HCT116 (cell line): Measurements from ENCODE around the gene EML3.

Experiments
- EGR1 ChIP-seq: IDR thresholded peaks from 2 replicates; pipeline ENCODE4 v1.6.1; 2012; ENCODE audit warnings: low read depth
- POLR2AphosphoS5 ChIP-seq: IDR thresholded peaks from 2 replicates; pipeline ENCODE4 v1.6.1; 2011; ENCODE audit warnings: mild to moderate bottlenecking, low read depth, low read length, moderate library complexity
- SP1 ChIP-seq: IDR thresholded peaks from 2 replicates; pipeline ENCODE4 v1.6.1; 2012; ENCODE audit warnings: low read depth
- SRF ChIP-seq: IDR thresholded peaks from 2 replicates; pipeline ENCODE4 v1.6.1; 2012; ENCODE audit warnings: low read depth
- TF ChIP-seq, protein P1 (sequence below), 3 experiments: fragments of 200-600 bp in 1 of 3; sonication (generic) in 1 of 3; IDR thresholded peaks in 2 of 3; conservative IDR thresholded peaks in 1 of 3; 2 replicates each; pipeline ENCODE4 v1.5.1; 2012 to 2017; ENCODE audit warnings: low read depth in 2 of 3, low read length in 2 of 3, antibody characterized with exemption in 1 of 3, borderline replicate concordance in 1 of 3, control low read depth in 1 of 3, mild to moderate bottlenecking in 1 of 3, mixed read lengths in 1 of 3, mixed run types in 1 of 3, moderate library complexity in 1 of 3; ENCODE audit not compliant: insufficient read depth in 1 of 3
- TF ChIP-seq, protein P2 (sequence below): IDR thresholded peaks from 2 replicates; pipeline ENCODE4 v1.6.1; 2012
- TF ChIP-seq, protein P3 (sequence below): IDR thresholded peaks from 2 replicates; pipeline ENCODE4 v1.6.1; 2011; ENCODE audit warnings: mild to moderate bottlenecking, low read length, moderate library complexity; ENCODE audit not compliant: insufficient replicate concordance; ENCODE audit errors: extremely low read depth

DNA sequence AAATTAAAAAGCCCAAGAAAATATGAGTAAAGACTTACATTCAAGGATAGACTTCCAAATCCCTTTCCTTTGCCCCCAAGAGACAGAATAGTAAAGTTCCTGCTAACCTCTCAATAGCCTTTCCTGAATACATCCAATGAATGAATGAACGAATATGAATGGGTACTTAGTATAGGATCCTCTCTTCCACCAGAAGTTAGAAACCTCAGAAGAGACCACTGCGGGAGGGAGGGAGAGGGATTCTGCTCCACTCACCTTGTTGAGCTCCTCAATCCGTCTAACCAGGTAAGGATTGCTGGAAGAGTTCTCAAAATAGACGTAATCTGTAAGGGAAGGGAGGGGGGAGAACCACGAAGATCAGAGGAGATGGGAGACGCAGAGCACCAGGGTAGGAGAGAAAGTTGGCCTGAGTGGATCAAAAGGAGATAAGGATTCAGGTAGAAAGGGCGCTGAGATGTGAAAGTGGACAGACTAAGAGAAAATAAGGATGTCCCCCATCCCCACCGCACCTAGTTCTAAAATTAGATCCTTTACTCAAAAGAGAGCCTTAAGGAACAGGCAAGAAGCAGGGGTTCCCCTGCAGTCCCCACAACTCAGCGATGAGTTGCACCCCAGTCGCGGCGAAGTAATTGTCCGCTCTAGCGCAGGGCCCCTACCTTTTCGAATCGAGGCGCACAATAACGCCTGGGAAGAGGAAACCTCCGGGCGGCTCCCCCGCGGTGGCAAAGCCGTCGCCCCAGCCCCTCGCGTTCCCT lies 12.0 kb downstream of the EML3 start:
- TF ChIP-seq SRF (no peak), POLR2AphosphoS5 (no peak), EGR1 (no peak), SP1 (no peak)
- TF ChIP-seq, protein P1, sequence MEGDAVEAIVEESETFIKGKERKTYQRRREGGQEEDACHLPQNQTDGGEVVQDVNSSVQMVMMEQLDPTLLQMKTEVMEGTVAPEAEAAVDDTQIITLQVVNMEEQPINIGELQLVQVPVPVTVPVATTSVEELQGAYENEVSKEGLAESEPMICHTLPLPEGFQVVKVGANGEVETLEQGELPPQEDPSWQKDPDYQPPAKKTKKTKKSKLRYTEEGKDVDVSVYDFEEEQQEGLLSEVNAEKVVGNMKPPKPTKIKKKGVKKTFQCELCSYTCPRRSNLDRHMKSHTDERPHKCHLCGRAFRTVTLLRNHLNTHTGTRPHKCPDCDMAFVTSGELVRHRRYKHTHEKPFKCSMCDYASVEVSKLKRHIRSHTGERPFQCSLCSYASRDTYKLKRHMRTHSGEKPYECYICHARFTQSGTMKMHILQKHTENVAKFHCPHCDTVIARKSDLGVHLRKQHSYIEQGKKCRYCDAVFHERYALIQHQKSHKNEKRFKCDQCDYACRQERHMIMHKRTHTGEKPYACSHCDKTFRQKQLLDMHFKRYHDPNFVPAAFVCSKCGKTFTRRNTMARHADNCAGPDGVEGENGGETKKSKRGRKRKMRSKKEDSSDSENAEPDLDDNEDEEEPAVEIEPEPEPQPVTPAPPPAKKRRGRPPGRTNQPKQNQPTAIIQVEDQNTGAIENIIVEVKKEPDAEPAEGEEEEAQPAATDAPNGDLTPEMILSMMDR (IDR thresholded peaks at IDR 0.05 in 2 of 3, conservative IDR thresholded peaks at IDR 0.05 in 1 of 3; ENCODE audit: borderline replicate concordance in 1 of 3, insufficient read depth in 1 of 3, low read depth in 2 of 3, low read length in 2 of 3): no peak
- TF ChIP-seq, protein P2, sequence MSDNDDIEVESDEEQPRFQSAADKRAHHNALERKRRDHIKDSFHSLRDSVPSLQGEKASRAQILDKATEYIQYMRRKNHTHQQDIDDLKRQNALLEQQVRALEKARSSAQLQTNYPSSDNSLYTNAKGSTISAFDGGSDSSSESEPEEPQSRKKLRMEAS: no peak
- TF ChIP-seq, protein P3, sequence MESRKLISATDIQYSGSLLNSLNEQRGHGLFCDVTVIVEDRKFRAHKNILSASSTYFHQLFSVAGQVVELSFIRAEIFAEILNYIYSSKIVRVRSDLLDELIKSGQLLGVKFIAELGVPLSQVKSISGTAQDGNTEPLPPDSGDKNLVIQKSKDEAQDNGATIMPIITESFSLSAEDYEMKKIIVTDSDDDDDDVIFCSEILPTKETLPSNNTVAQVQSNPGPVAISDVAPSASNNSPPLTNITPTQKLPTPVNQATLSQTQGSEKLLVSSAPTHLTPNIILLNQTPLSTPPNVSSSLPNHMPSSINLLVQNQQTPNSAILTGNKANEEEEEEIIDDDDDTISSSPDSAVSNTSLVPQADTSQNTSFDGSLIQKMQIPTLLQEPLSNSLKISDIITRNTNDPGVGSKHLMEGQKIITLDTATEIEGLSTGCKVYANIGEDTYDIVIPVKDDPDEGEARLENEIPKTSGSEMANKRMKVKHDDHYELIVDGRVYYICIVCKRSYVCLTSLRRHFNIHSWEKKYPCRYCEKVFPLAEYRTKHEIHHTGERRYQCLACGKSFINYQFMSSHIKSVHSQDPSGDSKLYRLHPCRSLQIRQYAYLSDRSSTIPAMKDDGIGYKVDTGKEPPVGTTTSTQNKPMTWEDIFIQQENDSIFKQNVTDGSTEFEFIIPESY: no peak
